NB4 (cell line): ENCODE measurements around the gene KCNJ2.

Experiments used
- DNase-seq: peaks from one replicate; pipeline ENCODE4 v3.0.0; 2010; ENCODE audit warnings: low read depth
- H3K4me3 ChIP-seq: one replicate; pipeline ENCODE4 v1.5.1; 2011; ENCODE audit warnings: mild to moderate bottlenecking, low read depth, low read length, moderate library complexity
- MAX ChIP-seq: IDR thresholded peaks from 2 replicates; pipeline ENCODE4 v1.6.1; 2011; ENCODE audit warnings: low read depth, low read length
- MYC ChIP-seq: IDR thresholded peaks from 2 replicates; pipeline ENCODE4 v1.6.1; 2011; ENCODE audit warnings: low read depth, low read length
- POLR2A ChIP-seq: IDR thresholded peaks from 2 replicates; pipeline ENCODE4 v1.6.1; 2011; ENCODE audit warnings: mild to moderate bottlenecking; ENCODE audit not compliant: insufficient read length; ENCODE audit errors: extremely low read depth
- TF ChIP-seq, protein P1 (sequence below): IDR thresholded peaks from one replicate; pipeline ENCODE4 v1.5.1; 2012; ENCODE audit warnings: low read depth, low read length

The KCNJ2 gene

GRCh38 chr17:70187383-70187782 lies 18.1 kb downstream of the KCNJ2 start:
- no peak overlapping the region for H3K4me3 ChIP-seq
- no peak for DNase-seq
- TF ChIP-seq MAX (no peak), POLR2A (no peak), MYC (no peak)
- TF ChIP-seq, protein P1, sequence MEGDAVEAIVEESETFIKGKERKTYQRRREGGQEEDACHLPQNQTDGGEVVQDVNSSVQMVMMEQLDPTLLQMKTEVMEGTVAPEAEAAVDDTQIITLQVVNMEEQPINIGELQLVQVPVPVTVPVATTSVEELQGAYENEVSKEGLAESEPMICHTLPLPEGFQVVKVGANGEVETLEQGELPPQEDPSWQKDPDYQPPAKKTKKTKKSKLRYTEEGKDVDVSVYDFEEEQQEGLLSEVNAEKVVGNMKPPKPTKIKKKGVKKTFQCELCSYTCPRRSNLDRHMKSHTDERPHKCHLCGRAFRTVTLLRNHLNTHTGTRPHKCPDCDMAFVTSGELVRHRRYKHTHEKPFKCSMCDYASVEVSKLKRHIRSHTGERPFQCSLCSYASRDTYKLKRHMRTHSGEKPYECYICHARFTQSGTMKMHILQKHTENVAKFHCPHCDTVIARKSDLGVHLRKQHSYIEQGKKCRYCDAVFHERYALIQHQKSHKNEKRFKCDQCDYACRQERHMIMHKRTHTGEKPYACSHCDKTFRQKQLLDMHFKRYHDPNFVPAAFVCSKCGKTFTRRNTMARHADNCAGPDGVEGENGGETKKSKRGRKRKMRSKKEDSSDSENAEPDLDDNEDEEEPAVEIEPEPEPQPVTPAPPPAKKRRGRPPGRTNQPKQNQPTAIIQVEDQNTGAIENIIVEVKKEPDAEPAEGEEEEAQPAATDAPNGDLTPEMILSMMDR, result no peak

DNA sequence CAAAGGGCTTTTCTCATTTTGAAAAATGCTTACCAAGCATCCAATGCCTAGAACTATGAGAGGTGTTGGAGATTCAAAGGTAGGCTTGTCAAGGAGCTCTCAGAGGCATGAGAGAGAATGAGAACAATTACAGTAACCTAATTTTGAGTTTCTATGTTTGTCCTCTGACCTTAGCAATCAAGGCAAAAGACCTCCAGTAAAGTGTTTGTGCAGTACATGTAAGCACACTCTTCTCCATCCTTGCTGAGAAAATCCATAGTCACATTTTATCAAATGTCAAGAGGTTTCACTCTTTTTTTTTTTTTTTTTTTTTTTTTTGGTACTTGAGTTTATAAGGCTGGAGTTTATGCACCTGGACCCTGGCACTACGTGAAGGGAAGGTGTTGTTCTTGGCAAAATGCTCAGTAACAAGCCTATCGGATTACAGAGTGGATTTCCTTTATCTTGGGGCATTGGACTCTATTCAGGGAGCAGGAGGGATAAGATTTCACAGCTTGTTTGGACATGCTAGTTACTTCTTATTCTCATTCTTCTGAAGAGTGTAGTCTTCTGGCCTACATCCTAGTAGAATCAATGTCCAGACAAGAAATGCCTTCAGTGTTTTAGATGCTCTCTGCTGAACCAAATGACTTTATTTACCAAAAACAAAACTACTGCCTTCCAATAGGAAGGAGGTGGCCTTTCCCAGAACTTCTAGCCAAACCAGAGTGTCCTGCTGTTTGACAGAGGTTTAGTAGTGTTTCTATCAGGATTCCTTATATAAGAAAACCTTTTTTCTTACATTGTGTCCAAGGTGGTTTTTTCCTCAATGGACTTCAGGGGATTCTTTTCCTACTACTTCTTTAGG lies 21.9 kb downstream of the KCNJ2 start:
- no peak overlapping the region for H3K4me3 ChIP-seq
- TF ChIP-seq, protein P1, result no peak
- TF ChIP-seq MYC, result no peak
- no peak for TF ChIP-seq MAX
- no peak for TF ChIP-seq POLR2A
- no peak for DNase-seq

GRCh38 chr17:70195091-70195490 lies 25.8 kb downstream of the KCNJ2 start:
- no peak for DNase-seq
- H3K4me3 ChIP-seq, result no peak overlapping the region
- TF ChIP-seq MAX, result no peak
- TF ChIP-seq MYC, result no peak
- no peak for TF ChIP-seq POLR2A
- TF ChIP-seq, protein P1, result no peak

DNA sequence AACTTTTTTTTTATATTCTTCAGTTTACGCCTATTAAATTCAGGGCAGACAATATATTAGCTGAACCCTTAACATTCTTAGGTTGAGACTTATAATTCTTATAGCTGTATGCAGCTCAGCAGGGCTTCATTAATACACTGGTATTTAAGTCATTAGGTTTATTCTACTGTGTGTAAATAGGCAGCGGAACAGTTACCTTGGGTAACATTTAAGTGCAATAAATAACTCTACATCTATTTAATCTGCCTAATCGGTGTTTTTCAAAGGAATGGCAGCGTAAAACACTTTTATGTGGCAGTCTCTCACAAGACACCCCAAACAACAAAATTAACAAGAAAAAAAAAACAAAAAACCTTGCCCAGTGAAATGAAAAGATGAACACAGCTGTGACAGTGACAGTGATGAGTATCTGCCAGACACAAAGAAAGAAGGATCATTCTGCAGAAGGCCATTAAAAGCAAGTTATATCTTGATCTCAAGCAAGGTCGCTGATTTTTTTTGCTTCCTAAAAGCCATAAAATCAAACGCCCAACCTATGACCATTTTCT lies 32.6 kb downstream of the KCNJ2 start:
- TF ChIP-seq MAX (no peak), POLR2A (no peak)
- no peak for DNase-seq
- H3K4me3 ChIP-seq, result no peak overlapping the region

DNA sequence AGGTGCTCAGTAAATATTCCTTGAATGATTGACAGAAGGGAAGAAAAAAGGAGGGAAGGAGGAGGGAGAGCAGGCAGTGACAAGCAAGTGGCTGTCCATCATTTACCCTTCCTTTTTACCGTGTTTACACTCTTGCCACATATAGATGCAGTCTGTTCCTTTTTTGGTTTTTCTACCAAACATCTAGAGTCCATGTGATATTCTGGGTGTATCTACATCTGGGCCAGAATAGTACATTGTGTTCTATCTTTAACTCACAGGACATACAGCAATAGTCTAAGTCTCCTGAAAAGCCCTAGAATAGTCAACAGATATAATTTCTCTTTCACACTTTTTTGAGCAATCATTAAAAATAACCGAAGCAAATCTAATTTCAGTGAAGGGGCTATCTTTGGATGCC lies 33.5 kb downstream of the KCNJ2 start:
- TF ChIP-seq POLR2A, result no peak
- TF ChIP-seq, protein P1, result no peak
- TF ChIP-seq MYC, result no peak
- TF ChIP-seq MAX, result no peak
- H3K4me3 ChIP-seq, result no peak overlapping the region
- no peak for DNase-seq

- no peak overlapping the region for H3K4me3 ChIP-seq
- no peak for DNase-seq
- no peak for TF ChIP-seq MYC
- TF ChIP-seq POLR2A, result no peak
- no peak for TF ChIP-seq MAX
- TF ChIP-seq, protein P1, result no peak
These were observed 35.1 kb downstream of the KCNJ2 start for GRCh38 chr17:70204431-70204830.
